HG03025 (cell line): Measurements from ENCODE around the gene ENTREP3.
"Not testable (repeated sequence)": the region's sequence is repeated elsewhere in the genome, so short reads cannot be mapped to it uniquely, and the experiment has no call there.

Source experiments
- ATAC-seq: cut with Tn5 transposase; IDR thresholded peaks from one replicate; pipeline ENCODE4 v1.9.1; 2021; ENCODE audit warnings: mild to moderate bottlenecking, moderate library complexity; ENCODE audit not compliant: unreplicated experiment, low FRiP score

The ENTREP3 gene, protein sequence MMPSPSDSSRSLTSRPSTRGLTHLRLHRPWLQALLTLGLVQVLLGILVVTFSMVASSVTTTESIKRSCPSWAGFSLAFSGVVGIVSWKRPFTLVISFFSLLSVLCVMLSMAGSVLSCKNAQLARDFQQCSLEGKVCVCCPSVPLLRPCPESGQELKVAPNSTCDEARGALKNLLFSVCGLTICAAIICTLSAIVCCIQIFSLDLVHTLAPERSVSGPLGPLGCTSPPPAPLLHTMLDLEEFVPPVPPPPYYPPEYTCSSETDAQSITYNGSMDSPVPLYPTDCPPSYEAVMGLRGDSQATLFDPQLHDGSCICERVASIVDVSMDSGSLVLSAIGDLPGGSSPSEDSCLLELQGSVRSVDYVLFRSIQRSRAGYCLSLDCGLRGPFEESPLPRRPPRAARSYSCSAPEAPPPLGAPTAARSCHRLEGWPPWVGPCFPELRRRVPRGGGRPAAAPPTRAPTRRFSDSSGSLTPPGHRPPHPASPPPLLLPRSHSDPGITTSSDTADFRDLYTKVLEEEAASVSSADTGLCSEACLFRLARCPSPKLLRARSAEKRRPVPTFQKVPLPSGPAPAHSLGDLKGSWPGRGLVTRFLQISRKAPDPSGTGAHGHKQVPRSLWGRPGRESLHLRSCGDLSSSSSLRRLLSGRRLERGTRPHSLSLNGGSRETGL

GRCh38 chr1:155255243-155256007 lies at the start of gene ENTREP3:
TSS of gene ENTREP3 (minus strand) at chr1:155255483. CDS start at chr1:155254877, 606 bp downstream.
- ATAC-seq = no peak

DNA sequence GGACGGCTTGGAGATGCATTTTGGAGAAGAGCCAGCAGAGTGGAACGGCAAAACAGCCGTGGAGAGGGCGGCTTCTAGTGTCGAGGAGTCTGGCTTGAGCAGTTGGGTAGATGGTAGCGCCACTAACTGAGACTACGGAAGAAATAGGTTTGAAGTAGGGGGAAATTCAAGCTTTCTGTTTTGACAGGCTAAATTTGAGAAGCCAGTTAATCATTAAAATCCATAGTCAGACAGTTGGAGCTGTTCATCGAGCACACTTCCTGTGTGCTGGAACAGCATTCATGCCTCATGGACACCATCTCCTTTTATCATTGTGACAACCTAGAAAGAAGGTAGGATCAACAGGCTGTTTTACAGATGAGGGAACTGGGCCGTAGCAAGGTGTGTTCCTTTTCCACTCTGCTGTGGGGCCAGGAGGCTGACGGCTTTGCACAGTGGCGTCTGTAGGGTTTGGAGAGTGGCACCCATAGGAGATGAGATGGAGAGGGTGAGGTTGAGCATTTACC lies 49.3 kb upstream of the ENTREP3 start:
- no peak for ATAC-seq

DNA sequence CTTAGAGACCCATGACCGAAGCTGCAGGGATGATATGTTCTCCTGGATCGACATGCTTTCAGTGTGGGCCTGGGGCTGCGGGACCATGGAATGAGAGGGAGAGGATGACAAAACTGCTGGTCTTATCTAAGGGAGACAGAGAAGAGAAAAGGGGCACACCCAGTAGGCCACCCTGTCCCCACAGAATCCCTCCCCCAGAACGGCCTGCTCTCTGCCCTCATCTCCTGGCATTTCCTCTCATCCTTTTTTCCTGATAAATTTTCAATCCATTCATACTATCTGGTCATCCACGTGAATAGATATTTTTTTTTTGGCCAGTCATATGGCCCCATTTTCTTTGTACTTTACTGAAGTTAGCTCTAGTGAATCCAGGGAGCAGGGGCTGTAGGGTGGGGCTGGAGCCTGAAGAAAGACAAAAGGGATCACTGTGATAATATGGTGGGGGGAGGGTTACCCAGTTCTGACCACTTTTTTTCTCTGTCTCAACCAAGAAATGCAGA lies 46.1 kb upstream of the ENTREP3 start, which contains the start of gene PKLR:
TSS of gene PKLR (minus strand) at position 97 of the 500 bp plus-strand sequence. CDS start at position 54, 43 bp downstream.
- no peak for ATAC-seq

DNA sequence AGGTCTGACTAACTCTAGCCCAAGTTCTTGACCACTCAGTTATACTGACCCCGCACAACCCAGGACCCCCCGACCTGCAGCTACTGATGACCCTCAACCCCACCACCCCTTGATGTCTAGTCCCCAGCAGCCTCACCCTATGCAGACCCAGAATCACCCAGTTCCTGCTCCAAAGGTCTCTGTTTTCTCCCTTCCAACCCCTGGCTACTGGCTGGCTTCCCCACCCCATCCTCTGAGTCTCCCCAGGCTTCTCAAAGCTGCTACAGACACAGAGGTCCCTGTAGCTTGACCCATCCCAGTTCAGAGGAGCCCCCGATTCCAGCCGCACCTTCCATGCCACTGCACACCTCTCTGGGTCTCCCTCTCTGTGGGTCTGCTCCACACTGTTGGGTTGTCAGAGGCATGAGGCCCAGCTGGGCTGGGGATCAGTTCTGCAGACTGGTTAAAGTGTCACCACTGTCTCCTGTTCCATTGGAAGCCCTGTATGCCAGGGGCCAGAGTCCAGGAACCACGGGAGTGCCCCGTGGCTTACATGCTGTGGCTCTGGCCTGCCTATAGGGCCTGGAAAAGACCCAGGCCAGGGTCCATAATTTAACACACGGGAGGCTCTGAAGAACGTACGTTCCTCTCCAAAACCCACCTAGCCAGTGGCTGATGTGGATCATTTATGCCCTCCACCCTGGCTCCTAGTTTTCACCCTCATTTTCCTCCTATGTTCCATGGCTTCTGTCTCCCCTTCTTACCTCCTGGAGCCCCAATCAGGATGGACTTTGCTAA lies 45.5 kb upstream of the ENTREP3 start:
- ATAC-seq = no peak

DNA sequence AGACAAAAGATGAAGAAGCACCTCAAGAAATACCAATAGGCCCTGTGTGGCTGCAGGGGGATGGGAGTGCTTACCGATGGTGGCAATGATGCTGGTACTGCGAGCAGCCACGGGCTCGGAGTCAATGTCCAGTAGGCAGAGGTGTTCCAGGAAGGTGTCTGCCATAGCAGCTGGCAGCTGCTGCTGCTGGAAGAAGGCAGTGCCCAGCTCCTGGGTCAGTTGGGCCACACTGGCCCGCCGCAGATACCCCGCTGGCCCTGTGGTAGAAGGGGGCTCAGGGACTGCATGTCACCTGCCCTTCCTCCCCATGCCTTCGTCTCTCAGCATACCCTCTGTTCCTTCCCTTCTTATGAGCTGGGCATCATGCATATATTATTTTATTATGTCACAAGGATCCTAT lies 44.7 kb upstream of the ENTREP3 start:
- ATAC-seq = no peak

DNA sequence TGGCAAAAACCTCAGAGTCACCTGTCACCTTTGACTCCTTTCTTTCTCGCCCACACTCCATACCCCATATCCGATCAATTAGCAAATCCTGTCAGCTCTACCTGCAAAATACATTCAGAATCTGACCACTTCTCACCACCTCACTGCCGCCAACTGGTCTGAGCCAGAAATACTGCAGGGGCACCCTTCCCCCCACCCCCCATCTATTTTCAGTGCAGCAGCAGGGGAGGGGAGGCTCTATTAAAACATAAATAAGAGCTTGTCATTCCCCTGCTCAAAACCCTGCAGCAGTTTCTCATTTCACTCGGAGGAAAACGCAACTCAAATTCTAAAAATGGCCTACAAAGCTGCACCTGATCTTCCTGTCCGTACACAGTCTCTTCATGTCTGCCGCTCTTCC lies 42.1 kb upstream of the ENTREP3 start:
- no peak for ATAC-seq

GRCh38 chr1:155296661-155297060 lies 41.4 kb upstream of the ENTREP3 start:
- ATAC-seq = no peak

DNA sequence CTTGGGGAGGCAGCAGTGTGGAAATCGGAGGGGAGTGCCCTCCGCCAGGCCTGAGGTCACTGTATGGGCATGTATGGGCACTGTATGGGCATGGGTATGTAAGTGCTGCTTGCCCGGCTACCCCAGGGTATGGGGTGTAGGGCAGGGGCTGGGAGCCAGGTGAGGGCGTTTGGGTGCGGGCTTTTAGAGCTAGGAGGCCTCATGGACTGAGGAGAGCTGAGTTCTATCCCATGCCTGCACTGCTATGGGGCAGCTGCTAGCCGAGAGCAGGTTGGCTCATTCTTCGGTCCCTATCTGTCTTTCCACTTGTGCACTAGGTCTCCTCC lies 40.6 kb upstream of the ENTREP3 start:
- ATAC-seq = no peak

DNA sequence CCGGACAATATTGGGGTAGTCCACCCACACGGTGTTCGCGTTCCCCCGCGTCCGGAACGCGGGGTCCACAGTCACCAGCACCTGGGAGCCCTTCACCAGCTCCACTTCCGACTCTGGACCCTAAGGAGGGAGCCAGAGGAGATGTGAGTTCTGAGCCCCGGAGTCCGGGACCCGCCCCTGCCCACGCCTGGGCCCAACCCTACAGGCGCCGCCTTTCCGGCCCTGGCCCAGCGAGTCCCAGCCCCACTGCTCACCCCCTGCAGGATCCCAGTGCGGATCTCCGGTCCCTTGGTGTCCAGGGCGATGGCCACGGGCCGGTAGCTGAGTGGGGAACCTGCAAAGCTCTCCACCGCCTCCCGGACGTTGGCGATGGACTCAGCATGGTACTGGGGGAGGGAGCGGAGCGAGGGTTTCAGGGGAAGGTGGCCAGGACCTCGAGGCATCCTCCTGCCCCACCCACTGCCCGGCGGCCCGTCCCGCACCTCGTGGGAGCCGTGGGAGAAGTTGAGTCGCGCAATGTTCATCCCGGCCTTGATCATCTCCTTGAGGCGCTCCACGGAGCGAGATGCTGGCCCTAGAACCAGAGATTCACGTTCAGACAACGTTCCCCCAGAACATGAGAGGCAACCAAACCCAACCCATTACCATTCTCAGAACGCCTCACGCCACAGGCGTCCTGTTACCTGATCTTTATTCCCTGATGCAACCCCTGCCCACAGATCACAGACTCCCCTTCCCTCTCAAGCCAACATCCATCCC lies 40.1 kb upstream of the ENTREP3 start:
- ATAC-seq = no peak

DNA sequence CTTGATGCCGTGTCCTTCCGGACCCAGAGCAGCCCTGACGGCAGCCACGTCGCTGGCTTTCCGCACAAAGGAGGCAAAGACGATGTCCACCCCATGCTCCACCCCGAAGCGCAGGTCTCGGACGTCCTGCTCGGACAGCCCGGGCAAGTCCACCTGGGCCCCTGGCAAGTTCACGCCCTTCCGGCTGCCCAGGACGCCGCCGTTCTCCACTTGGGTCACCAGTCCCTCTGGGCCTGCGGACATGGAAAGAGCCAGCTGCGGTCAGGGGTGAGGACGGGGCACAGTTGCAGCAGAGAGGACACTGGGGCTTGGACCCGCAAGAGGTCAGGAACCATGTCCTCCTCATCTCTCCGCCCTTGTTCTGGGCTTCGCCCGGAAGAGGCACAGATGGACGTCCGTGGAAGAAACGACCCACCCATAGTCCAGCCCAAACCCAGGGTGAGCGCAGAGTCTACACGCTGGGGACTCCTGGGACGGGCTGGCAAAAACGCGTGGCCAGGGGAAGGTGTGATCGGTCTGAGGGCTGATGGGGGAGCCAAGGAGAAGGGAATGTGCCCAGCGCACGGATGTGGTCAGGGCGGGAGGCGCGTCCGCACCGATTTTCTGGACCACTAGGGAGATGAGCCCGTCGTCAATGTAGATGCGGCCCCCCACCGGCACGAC lies 39.4 kb upstream of the ENTREP3 start:
- no peak for ATAC-seq

DNA sequence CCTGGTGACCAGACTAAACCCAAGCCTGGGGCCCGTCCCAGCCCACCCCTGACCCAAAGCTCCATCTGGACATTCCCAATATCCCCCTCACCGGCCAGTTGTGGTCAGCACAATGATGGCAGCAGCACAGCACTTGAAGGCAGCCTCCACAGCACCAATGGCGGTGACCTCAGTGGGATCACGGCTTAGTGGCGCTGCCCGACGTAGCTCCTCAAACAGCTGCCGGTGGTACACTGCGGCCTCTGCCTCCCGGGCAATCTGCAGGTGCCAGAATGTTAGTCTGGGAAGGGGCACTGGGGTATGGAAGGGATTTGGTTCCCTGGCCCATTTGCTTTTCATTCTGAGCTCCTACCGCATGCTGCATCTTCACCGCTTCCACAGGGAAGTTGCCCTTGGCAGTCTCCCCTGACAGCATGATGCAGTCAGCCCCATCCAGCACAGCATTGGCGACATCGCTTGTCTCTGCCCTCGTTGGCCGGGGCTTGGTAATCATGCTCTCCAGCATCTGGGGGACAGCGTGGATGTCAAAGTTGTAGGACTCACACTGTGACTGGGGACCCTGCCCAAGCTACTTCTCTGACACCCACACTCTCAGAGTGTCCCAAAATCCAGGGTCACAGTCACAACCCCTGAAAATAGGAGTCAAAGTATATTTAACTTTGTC lies 37.9 kb upstream of the ENTREP3 start:
- no peak for ATAC-seq

DNA sequence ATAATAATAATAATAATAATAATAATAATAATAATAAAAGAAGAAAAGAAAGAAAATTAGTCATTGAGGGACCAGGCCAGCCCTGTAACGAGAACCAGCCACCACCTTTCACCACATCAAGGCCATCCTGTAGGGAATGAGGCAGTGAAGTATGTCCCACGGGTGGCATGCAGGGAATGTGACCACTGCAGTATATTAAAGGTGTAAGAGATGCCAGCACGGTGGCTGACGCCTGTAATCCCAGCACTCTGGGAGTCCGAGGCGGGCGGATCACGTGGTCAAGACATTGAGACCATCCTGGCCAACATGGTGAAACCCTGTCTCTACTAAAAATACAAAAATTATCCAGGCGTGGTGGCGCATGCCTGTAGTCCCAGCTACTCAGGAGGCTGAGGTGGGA lies 35.7 kb upstream of the ENTREP3 start:
- ATAC-seq = not testable (repeated sequence)

GRCh38 chr1:155287987-155288543 lies 32.8 kb upstream of the ENTREP3 start:
- ATAC-seq = no peak

DNA sequence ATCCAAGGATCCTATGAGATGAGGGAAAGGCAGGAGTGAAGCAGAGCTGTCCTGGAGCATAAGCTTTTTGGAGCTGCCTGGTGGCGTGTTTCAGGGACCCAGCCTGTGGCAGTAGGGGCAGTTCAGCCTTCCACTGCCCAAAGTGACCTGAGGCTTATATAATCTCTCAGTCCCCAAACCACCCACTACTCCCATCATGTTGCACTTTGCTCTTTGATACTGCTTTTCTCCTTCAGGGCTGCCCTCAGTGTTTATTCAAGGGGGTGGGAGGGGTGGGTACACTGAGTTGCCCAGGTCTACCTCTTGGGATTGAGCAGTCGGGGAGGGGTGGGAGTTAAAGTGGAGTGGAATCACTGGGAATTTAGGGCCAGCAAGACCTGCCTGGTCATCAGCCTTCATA lies 31.3 kb upstream of the ENTREP3 start:
- ATAC-seq = no peak

DNA sequence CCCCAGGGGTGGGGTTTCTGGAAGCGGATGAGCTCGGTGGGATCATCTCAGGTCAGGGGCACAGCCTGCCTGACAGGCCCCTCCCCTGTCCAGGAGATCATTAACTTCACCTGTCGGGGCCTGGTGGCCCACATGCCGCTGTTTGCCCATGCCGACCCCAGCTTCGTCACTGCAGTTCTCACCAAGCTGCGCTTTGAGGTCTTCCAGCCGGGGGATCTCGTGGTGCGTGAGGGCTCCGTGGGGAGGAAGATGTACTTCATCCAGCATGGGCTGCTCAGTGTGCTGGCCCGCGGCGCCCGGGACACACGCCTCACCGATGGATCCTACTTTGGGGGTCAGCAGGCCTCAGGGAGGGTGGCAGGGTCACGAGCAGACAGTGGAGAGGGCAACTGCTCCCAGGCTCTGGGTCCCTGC lies 30.4 kb upstream of the ENTREP3 start:
- no peak for ATAC-seq

GRCh38 chr1:155285063-155285462 lies 29.8 kb upstream of the ENTREP3 start:
- ATAC-seq = no peak

GRCh38 chr1:155284476-155284875 lies 29.2 kb upstream of the ENTREP3 start:
- ATAC-seq = no peak

DNA sequence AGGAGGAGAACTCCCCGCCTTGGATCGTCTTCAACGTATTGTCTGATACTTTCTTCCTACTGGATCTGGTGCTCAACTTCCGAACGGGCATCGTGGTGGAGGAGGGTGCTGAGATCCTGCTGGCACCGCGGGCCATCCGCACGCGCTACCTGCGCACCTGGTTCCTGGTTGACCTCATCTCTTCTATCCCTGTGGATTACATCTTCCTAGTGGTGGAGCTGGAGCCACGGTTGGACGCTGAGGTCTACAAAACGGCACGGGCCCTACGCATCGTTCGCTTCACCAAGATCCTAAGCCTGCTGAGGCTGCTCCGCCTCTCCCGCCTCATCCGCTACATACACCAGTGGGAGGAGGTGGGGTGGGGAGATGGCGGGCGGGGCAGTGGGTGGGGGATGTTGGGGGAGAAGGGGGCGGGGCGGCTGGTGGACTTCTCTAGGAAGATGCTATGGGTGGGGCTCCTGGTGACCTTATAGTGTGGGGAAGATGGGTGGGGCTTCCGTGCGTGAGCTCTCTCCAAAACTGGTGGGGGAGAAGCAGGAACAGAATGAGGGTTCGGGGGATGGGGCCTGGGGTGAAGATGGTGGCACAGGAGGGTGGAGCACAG lies 27.3 kb upstream of the ENTREP3 start:
- ATAC-seq = no peak
